Activated CD4-positive, CD25-positive, alpha-beta regulatory T cell treated with anti-CD3 and anti-CD28 coated beads, Interleukin-2, amount 50 U/mL, for 16 hours (primary cell): ENCODE results near the gene PLXNB2.

Experiments
- DNase-seq: peaks from one replicate; pipeline ENCODE4 v3.0.0-alpha.2; 2020; ENCODE audit warnings: low read depth, low spot score

Gene PLXNB2

DNA sequence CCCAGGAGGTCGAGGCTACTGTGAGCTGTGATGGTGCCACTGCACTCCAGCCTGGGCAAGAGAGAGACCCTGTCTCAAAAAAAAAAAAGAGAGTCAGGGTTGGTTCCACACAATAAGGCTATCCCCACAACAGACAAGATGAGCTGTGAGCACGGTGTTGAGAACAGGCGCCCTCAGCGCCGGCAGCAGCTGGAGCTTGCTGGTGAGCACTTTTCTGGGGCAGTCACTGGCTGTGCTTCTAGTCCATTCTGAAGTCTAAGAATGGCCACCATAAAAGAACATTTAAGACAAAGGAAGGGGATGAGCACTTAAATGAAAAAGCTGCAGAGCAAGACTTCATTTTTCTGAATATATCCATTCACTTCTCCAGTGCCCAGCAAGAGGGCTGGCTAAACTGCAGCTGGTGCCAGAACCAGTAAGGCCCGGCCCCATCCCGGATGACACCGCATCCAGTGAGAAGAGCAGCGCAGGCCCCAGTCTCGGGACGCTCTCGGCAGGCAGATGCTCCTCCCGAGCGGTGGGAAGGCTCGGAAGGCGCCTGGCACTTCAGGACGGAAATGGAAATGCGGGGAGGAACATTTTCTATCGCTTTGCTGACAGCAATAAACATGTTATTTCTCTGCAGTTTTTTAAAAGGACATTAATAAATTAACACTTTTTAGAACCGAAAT is 74.8 kb downstream of the PLXNB2 start:
- DNase-seq: no peak

DNA sequence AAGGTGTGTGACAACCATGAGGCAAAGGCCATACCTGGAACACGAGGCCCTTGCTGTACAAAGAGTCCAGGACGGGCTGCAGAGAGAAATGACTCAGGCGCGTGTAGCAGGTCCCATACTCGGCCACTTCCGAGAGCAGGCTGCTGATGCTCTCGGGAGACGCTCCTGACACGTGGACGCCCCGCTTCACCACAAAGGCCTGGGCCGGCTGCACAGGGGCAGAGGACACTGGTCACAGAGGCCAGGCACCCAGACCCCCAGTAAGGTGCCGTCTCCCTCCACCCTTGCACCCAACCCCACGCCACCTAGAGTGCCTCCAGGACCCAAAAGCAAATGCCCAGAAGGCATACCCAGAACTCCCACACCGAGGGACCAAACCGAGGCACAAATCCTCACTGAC is 78.1 kb downstream of the PLXNB2 start:
- DNase-seq: no peak

DNA sequence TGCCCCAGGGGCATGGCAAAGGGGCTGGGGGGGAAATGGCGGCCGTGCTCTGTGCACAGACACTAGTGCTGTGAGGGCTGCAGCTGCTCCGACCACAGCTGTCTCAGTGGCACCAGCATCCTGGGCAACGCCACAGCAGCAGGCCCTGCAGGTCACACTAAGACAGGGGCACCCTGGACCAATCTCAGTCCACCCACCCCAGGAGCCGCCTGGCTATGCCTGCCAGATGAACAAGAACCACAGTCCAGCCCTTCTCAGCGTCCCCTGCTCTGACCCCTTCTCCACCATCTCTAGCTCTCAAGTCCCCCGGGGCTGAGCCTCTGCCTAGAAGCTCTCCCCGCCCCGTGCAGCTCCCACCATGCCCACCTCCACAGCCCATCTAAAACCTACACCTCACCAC is 79.1 kb downstream of the PLXNB2 start:
- DNase-seq: no peak

DNA sequence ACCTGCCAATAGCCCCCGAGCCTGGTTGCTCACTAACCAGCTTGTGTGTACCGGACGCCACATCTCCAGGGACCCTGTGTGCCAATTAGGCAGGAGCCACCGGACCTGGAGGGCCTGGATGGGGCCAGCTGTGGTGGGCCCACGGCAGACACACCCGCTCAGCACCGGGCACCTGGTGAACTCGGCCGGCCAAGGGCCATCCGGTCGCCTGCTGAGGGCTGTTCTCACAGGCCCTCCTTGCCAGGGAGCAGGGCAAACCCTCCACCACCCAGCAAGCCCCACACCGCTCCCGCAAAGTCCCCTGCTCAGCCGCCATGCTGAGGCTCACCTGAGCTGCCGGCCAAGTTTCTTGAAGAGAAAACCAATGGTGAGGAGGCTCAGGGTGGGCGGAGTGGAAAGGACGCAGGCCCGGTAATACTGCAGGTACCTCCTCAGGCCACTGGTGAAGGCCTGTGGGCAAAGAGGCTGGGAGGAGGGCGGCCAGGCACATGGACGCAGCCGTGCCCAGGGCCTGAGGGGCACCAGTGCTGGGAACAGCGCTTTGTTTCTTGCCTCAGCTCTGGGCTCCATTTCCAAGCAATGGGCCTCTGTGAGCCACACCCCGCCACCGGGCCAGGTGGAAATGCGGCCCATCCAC is 79.7 kb downstream of the PLXNB2 start:
- no peak for DNase-seq

DNA sequence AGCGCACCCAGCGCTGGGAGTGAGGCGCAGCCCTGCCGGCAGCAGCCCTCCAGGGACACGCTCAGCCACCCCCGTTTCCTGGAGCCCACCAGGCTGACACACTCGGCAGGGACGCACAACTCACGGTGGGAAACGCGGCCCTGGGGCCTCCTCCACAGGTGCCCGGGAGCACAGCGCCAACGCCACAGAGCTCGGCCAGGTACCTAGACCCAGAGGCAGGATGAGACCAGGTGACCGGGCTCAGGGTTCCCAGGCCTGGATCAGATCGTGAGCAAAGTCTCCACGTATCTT is 80.6 kb downstream of the PLXNB2 start:
- no peak for DNase-seq

DNA sequence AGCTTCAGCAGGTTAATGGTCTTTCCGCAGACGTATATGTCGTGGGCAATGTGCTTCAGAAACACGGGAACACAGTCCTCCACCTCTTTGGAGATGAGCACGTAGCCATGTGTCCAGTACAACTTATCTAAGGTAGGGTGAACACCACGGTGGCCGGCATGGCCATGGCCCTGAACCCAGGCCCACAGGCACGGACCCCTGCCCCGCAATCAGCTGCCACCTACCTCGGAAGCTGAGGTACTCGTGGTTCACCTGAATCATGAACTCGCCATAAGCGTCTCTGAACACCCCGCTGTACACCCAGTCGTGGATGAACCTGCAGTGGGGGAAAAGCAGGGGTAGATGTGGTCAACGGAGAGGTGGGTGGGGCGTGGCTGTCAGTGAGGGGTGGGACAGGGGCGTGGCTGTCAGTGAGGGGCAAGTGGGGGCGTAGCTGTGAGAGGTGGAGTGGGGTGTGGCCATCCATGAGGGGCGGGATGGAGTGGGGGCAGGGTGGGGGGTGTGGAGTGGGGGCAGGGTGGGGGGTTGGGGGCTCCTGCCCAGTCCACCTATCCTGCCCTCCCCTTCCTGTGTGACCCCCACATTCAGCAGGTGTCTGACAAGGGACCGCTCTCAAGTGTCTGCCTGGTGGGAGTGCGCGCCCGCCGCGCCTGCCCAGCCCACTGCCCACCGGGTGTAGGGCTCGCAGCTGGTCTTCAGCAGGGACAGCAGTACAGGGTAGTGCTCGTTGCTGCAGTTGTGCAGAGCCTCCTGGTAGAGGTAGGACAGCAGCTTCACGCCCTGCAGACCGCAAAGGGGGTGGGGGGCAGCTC is 81.2 kb downstream of the PLXNB2 start:
- no peak for DNase-seq

DNA sequence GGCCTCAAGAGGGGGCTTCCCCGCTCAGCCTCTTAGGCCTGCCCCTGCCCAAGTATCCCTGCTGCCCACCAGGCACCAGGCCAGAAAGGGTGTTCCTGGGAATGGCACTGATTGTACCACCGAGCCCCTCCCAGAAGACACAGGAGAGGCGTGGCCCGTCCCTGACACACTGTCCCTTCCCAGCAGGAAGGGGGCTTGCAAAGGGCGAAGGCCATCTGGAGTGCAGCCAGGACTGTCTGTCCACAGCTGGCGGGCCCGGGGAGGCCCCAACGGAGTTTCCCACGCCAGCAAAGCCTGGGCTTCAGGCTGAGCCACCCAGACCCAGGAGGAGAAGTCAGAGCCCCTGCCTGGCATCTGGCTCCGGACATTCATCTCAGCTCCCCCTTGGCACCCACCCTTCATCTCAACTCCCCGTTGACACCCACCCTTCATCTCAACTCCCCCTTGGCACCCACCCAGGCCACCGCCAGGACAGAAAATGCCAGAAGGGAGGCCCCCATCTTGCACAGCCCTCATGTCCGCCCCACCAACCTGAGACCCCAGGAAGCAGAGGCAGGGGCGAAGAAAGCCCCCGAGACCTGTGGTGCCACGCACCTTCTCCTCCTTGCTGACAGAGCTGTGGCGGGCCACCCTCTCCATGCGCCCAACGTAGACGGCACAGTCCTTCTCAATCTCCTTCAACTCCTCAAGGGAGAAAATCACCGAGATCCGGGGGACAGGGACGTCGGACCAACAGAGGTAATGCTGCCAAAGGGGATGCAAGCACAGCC is 82.1 kb downstream of the PLXNB2 start:
- no peak for DNase-seq
